Hepatocyte (in vitro differentiated cells): Measurements from ENCODE around the gene NTSR1.

Experiments used
- CTCF ChIP-seq: fragments of 200-600 bp; sonication (generic); IDR thresholded peaks from 2 replicates; pipeline ENCODE4 v1.5.1; 2016; ENCODE audit warnings: antibody characterized with exemption, mild to moderate bottlenecking; ENCODE audit not compliant: poor library complexity
- EZH2 ChIP-seq: fragments of 200-600 bp; sonication (generic); IDR thresholded peaks from 2 replicates; pipeline ENCODE4 v1.6.1; 2016; ENCODE audit warnings: antibody characterized with exemption, mild to moderate bottlenecking, borderline replicate concordance
- EZH2phosphoT487 ChIP-seq: fragments of 200-600 bp; sonication (generic); IDR thresholded peaks from one replicate; pipeline ENCODE4 v1.6.1; 2018; ENCODE audit warnings: antibody characterized with exemption, mild to moderate bottlenecking, low read depth, moderate library complexity; ENCODE audit not compliant: unreplicated experiment, severe bottlenecking

GRCh38 chr20:62802026-62802712 lies 93.5 kb downstream of the NTSR1 start:
- TF ChIP-seq CTCF (no peak), EZH2 (no peak), EZH2phosphoT487 (no peak)
